DMS 273 (cell line): ENCODE measurements around the gene LHX6.

Experiments
- DNase-seq: peaks from one replicate; lab custom pipeline; 2025; ENCODE audit not compliant: unreplicated experiment; lab: John Stamatoyannopoulos, UW

Gene LHX6

DNA sequence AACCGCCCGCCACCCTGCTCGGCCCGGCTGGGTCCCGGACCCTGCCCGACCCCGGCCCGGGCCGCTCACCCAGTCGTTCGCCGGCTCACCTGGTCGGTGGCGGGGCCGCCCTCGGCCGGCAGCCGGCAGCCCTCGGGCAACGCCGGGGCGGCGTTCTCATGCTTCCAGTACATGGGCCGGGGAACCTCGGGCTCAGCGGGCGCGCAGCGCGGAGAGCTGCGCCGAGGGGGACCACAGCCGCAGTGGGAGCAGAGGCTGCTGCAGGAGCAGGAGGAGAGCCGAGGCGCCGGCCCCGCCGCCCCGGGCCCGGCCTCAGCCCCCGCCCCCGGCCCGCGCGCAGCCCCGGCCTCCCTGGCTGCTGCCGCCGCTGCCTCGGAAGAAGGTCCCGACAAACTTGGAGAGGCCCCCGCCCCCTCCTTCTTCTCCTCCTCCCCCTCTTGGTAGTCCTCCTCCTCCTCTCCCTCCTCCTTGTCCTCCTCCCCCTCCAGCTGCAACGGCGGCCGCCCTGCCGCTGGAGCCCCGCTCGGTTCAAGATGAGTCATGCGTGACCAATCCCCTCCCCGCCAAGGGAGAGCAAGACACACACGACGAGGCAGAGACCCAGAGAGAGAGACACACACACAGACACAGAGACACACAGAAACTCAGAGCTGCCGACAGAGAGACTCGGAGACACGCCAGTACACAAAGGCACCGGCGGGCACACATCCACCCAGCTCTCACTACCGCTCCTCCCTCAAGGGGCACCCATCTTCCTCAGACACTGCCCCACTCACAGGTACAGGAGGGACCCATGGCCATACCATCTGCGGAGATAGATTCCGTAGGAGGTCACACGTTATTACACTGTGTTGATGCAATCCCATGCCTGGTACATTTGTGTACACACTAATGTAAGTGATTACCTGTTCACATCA, at the start of gene LHX6:
LHX6 (minus strand) TSS at position 390 of the 917 bp plus-strand sequence; CDS start at position 173, 217 bp downstream.
- peak; percentile 49 for DNase-seq

DNA sequence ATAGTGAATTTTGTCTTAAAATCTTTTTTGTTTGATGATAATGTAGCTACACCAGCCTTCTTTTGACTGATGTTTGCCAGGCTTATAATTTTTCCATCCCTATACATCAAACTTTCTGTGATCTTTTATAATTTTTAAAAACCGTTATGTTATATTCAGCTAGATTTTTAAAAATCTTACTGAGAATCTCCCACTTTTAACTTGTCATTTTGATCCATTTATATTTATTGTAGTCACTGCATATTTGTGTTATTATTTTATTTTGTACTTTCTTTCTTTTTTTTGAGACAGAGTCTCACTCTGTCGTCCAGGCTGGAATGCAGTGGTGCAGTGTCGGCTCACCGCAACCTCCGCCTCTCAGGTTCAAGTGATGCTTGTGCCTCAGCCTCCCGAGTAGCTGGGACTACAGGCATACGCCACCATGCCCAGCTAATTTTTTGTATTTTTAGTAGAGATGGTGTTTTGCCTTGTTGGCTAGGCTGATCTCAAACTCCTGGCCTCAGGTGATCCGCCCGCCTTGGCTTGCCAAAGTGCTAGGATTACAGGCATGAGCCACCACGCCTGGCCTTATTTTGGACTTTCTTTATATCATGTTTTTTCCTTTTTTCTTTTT, 48.6 kb upstream of the LHX6 start:
- no peak for DNase-seq

- no peak for DNase-seq
Observed at GRCh38 chr9:122276096-122276495, 47.3 kb upstream of the LHX6 start.

DNA sequence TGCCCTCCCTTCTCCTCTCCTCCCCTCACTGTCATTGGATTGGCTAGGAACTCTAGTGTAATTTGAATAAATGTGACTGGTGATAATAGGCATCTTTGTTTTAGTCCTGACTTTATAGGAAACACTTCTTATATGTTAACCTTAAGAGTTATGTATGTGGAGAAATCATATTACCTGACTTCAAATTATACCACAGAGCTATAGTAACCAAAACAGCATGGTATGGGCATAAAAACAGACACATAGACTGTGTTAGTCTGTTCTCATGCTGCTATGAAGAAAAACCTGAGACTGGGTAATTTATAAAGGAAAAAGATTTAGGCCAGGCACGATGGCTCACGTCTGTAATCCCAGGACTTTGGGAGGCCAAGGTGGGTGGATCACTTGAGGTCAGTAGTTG, 45.3 kb upstream of the LHX6 start:
- no peak for DNase-seq

GRCh38 chr9:122268041-122268814, 39.5 kb upstream of the LHX6 start:
- DNase-seq: no peak

- peak; percentile 64 for DNase-seq
Observed at GRCh38 chr9:122265149-122265915, 36.6 kb upstream of the LHX6 start.

DNA sequence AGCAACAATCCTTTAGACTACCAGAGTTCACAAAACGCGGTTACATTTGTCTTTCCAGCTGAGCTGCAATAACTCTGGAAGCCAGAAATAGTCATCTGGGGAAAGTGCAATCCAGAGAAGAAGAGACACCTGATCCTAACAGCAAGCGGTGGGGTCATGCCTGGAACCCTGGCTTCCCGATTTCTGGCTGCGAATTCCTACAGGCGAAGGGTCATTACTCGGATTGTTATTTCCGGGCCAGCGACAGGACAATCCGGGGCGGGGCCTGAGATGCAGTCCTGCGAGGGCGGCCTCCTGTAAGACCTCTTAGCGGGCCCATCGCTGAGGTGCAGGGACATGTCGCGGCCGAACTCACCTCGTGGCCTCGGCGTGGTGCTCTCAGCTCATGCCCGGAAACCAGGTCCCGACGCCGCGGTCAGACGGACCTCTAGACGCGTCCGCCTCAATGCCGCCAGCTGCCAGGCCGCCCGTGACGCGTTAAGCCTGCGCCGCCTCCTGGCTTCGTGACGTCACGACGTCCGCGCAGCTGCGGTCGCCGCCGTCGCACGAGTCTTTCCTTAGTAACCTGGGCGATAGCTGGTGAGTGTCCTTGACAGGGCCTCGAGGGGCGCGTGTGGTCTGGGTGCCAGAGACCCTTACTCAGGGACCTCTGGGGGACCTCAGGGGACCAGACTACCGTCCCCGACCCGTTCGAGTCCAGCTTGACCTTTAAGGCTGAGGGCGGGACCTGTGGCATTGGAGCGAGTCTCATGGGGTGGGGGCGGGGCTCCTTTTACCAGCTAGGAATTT, 35.8 kb upstream of the LHX6 start, which contains the start of the genes MRRF and RBM18:
MRRF (plus strand) TSS at position 523 of the 789 bp plus-strand sequence. CDS start 6,010 bp downstream, outside the sequence.
RBM18 (minus strand) TSS at position 481 of the 789 bp plus-strand sequence. CDS start 3,348 bp downstream, outside the sequence.
- DNase-seq: peak; percentile 95

DNA sequence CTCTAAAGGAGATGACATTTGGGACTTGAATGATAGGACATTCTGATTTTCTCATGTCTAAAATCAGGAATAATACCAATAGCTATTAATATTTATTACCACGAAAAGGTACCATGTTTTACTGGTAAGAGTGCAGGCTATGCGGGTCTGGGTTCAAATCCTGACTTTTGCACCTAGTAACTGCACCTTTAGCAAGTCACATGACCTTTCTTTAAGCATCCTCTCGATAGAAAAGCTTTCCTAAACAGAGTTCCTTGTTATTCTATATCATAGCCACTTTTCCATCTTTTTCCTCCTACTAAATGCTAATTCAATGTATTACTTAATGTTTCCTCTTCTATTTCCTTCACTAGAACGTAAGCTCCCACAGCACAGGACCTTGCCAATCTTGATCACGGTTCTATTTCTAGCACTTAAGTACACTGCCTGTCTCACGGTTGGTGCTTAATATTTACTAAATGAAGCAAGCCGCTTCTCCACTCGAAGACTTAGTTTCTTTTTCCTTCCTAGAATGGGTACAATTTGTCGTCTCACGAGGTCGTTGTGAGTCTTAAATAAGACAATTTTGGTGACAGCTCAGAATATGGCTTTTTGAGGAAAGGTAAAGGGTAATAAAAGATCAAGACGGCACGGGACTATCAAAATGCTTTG, 35.1 kb upstream of the LHX6 start:
- peak; percentile 52 for DNase-seq

DNA sequence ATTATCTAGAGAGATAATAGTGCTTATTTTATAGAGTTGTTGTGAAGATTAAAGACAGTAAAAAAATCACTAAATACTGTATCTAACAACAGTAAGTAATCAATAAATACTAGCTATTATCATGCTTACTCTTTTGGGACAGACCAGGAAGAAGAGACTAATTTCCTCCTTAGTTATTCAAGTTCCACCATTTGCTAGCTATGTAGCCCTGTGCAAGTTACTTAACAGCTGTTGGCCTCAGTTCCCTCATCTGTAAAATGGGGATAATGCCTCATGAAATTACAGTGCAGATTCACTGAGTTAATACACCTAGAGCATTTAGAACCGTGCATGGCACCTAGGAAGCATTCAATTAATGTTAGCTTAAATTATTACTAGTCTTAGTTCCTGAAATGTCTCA, 33.3 kb upstream of the LHX6 start:
- no peak for DNase-seq

- peak; percentile 87 for DNase-seq
Observed at GRCh38 chr9:122261469-122261881, 32.7 kb upstream of the LHX6 start.

DNA sequence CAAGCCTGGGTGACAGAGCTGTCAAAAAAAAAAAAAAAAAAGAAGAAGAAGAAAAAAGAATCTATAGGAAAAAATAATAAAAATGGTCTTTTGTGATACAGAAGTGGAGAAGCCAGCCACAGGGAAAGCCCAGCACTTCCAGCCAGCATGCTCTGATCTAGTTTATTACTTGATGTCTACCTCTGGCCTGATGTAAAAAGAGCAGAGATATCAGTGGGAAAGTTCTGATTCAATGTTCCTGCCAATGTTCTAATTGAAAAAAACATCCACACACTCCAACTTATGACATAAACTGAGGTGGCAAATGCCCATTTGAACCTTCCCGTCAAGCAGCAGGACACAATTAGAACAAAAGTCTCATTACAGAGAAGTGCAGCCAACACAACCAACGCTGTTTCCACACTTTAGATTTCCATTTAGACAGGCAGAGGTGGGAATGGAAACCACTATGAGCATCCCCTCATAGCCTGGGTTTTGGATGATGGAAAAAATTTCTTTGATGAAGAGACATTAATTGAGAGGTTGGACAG, 30.2 kb upstream of the LHX6 start:
- no peak for DNase-seq

DNA sequence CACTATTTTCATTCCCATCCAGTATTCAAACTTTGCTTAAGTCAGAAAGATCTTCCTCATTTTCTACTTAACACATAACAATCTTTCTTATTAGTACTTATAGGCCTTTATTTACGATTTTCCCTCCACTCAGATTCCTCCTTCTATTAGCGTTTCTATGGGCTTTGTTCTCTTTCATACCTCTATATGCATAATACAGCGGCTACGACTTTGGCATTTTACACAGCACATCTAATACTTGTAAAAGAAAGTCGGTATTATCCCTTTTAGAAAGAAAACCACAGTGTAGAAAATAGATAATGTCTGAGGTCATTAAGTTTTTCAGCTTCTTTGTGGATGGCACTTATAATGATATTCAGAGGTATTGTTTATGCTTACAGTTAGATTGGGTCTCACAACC, 27.4 kb upstream of the LHX6 start:
- no peak for DNase-seq

- DNase-seq: no peak
Observed at GRCh38 chr9:122254761-122255160, 26.0 kb upstream of the LHX6 start.

DNA sequence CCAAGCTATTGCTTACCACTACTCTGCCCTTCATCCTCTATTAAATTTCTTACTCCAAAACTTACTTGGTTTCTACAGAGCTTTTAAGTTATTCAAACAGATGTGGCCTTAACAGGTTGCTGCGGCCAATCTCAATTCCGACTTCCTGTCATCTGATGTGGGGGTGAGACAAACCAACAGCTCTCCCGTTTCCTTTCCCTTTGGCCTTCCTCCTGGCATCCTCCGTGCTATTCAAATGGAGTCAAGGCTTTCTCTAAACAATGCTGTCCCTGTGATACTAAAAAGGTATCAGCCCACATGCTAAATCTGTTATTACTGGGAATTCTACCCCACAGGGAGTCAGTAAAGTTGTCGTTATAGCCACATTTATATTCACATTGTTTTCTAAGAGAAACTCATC, 24.0 kb upstream of the LHX6 start:
- DNase-seq: no peak

DNA sequence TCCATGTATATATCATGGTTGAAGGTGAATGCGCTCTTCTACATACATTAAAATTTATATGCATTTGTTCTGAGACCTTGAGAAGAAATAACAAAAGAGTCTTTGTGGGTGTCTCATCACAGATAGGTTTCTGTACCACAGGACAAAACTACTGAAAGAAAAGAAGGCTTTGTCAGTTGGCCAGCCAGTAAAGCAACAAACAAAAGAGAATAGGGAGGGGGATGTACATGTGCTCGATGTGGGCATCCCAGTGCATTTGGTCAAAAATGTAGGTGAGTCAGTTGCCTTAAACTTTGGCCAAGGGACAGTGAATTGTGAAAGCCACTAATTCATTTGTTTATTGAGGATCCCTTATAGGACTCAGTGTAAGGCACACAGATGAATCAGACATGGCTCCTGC, 22.6 kb upstream of the LHX6 start:
- no peak for DNase-seq

GRCh38 chr9:122248448-122248865, 19.7 kb upstream of the LHX6 start:
- no peak for DNase-seq

GRCh38 chr9:122246666-122247065, 17.9 kb upstream of the LHX6 start:
- peak; percentile 10 for DNase-seq

DNA sequence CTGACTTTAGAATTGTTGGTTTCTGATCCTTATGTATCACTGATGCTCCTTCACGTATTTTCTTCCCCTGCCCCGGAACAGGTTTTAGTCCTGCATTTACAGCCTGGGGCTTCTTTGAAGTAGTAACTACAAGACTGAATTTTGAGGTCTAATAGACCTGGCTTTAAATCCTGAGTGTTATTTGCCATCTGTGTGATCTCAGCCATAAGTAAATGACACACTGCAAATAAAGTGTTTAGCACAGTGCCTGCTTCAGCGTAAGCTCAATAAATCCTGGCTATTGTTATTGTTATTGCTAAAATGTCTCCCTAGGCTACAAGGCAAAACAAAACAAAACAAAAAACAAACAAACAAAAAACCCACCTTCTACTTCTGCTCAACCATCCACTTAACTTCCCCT, 15.6 kb upstream of the LHX6 start:
- no peak for DNase-seq

DNA sequence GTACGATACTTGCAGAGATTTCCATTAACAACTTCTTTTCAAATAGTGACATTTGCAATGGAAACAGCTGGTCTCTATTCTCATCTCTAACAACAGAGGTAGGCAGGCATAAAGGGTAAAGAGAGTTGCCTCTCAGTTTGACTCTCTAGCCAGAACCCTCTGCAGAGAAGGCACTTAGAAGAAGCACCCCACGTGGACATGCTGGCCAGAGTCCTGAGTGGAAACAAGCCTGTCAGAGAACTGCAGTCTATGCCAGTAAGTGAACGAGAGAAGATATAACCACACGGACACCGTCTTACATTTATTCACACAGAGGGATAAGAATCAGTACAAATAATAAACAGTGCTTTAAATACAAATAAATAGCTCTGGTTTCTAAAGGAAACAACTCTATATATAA, 11.0 kb upstream of the LHX6 start:
- no peak for DNase-seq
